T47D (cell line): Measurements from ENCODE around the gene LGALS4.
"Not testable (repeated sequence)": the region's sequence is repeated elsewhere in the genome, so short reads cannot be mapped to it uniquely, and the experiment has no call there.

Experiments
- DNase-seq, 2 experiments: peaks; one replicate each; pipeline versions ENCODE4 v3.0.0 to v3.0.0-alpha.2; 2011 to 2012; ENCODE audit warnings: low read depth in 1 of 2, low spot score in 1 of 2
- JUND ChIP-seq: IDR thresholded peaks from 2 replicates; pipeline ENCODE4 v1.6.1; 2012; ENCODE audit warnings: low read depth
- in situ Hi-C: cut with HindIII; loops from 2 replicates; pipeline ENCODE4 v1.10.0; 2016; ENCODE audit warnings: low sequenced_read_pairs, low pct_unique_long_range_greater_than_20kb

LGALS4 gene

DNA sequence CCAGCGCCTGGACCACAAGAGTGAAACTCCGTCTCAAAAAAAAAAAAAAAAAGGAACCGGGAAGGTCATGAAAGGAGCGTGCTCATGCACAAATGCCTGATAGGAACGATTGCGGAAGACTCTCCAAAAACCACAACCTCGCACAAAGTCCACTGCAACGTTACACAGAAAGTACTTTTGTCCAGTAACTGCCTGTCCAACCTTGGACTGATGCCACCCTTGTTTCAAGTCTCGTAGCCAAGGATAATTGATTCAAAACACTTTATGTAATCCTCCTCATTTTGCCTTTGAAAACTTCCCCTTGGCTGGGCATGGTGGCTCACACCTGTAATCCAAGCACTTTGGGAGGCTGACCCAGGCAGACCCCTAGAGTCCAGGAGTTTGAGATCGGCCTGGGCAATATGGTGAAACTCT, 53.1 kb downstream of the LGALS4 start:
- TF ChIP-seq JUND: no peak
- no peak for DNase-seq
- in situ Hi-C loops: no loop called here

DNA sequence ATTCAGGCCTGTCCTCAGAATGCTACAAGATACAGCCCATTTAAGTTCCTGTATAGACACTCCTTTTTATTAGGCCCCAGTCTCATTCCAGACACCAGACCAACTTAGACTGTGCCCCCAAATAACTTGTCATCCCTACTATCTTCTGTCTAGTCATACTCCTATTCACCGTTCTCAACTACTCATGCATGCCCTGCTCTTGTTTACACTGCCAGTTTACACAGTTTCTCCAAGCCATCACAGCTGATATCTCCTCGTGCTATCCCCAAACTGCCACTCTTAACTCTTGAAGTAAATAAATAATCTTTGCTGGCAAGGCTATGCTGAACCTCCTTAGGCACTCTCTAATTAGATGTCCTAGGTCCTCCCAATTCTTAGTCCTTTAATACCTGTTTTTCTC, 58.5 kb downstream of the LGALS4 start:
- DNase-seq, in situ Hi-C loops: not testable (repeated sequence)

- in situ Hi-C loops, DNase-seq: not testable (repeated sequence)
These were observed 59.0 kb downstream of the LGALS4 start for GRCh38 chr19:38753783-38754182.
